ENCODE data around the gene MRPS12. TPM values are rescaled to one million over a fixed set of nuclear protein-coding genes. Genes with fewer than 3 reads are reported as not detected.
"Not testable (repeated sequence)": the region's sequence is repeated elsewhere in the genome, so short reads cannot be mapped to it uniquely, and the experiment has no call there.

Gene MRPS12
- total and polyA plus RNA-seq, 2 of the 4 experiments (the other 2 are of a cell fraction): 26.7 to 75.4 TPM

- H3K4me3 ChIP-seq (ENCODE audit: insufficient read depth, low read depth, low read length); H3K36me3 ChIP-seq (ENCODE audit: control insufficient read depth, insufficient read depth, low read length); ATAC-seq (ENCODE audit: low read depth); H3K27me3 ChIP-seq (ENCODE audit: control insufficient read depth, insufficient read depth, low read length); H3K9me3 ChIP-seq (ENCODE audit: control insufficient read depth, insufficient read depth, low read length); in situ Hi-C loops (cut with MboI; ENCODE audit: low sequenced_read_pairs); H2AK5ac ChIP-seq (ENCODE audit: low read depth, low read length); H4K5ac ChIP-seq (ENCODE audit: low read depth, low read length); H3K4me2 ChIP-seq (ENCODE audit: low read depth, low read length); DNase-seq; H2AK9ac ChIP-seq (replicated peaks; ENCODE audit: low read depth, low read length, poor library complexity); H3K9me1 ChIP-seq (ENCODE audit: insufficient read depth, low read length); H3K4ac ChIP-seq (ENCODE audit: low read depth, low read length); BruUV-seq (replicated peaks); H4K91ac ChIP-seq (ENCODE audit: insufficient read depth, low read depth, low read length); H4K20me1 ChIP-seq (ENCODE audit: insufficient read depth, low read length); H3K18ac ChIP-seq (ENCODE audit: low read depth, low read length); H2BK5ac ChIP-seq (ENCODE audit: low read depth, low read length, poor library complexity, severe bottlenecking); intact Hi-C loops (cut with micrococcal nuclease); H2BK15ac ChIP-seq (ENCODE audit: low read depth, low read length); CTCF ChIA-PET; H3K56ac ChIP-seq (ENCODE audit: extremely low read depth, insufficient read depth, low read length); H2BK120ac ChIP-seq (ENCODE audit: low read depth, low read length); H3K27ac ChIP-seq (ENCODE audit: insufficient read depth, low read length); H4K8ac ChIP-seq (ENCODE audit: low read depth in 2 of 2, low read length in 2 of 2); H3K23ac ChIP-seq (ENCODE audit: low read depth, low read length); dilution Hi-C loops (cut with HindIII; ENCODE audit: low sequenced_read_pairs, unreplicated experiment); H2BK20ac ChIP-seq (ENCODE audit: low read depth, low read length); POLR2A ChIA-PET (ENCODE audit: unreplicated experiment); H3K14ac ChIP-seq (replicated peaks; ENCODE audit: low read depth, low read length); H3K9ac ChIP-seq (ENCODE audit: low read depth, low read length); H2AFZ ChIP-seq (replicated peaks; ENCODE audit: low read length, poor library complexity); H3K4me1 ChIP-seq (ENCODE audit: control insufficient read depth, insufficient read depth, low read length): not testable (repeated sequence)
- H3K79me1 ChIP-seq (ENCODE audit: low read depth in 1 of 2, low read length in 2 of 2): peaks cover 6 to 29% of the 10 kb centered on the region in 2 experiments; a peak in 2 of 4 replicates
- WGBS, 2 experiments (ENCODE audit: extremely low coverage in 2 of 2, insufficient read length in 1 of 2): no CpG with 5 or more reads among the region's 5 CpGs
Observed at GRCh38 chr19:38966149-38966548, 35.4 kb downstream of the MRPS12 start.
